ENCODE measurements around the gene IL20RB. TPM values are rescaled to one million over a fixed set of nuclear protein-coding genes. Genes with fewer than 3 reads are reported as not detected.
"Not testable (repeated sequence)": the region's sequence is repeated elsewhere in the genome, so short reads cannot be mapped to it uniquely, and the experiment has no call there.

Gene IL20RB
- total RNA-seq, 1 donor: 2.2 TPM

DNA sequence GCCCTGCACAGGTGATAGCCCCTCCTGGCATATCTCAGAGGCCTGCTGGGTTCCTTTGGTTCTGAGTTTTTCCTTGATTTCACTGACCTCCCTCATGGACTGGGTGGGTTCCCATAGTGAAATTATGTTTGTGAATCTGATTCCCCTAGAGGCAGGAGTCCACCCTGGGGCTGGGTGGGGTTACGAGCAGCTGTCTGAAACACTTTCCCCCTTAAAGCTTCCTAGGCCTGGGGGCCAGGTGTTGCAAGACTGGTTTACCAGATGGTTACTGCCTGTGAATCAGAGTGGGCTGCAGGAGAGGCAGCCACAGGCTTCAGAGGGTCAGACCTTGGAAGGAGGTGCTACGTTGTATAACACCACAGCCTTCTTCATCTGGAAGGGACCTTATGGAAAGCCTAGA lies 34.3 kb downstream of the IL20RB start:
- H3K4me3 ChIP-seq (ENCODE audit: low read depth, low read length): no peak overlapping the region
- no peak for DNase-seq (ENCODE audit: low read depth)
- no peak for TF ChIP-seq CTCF (IDR thresholded peaks at IDR 0.05; ENCODE audit: insufficient read depth, low read depth, low read length)

DNA sequence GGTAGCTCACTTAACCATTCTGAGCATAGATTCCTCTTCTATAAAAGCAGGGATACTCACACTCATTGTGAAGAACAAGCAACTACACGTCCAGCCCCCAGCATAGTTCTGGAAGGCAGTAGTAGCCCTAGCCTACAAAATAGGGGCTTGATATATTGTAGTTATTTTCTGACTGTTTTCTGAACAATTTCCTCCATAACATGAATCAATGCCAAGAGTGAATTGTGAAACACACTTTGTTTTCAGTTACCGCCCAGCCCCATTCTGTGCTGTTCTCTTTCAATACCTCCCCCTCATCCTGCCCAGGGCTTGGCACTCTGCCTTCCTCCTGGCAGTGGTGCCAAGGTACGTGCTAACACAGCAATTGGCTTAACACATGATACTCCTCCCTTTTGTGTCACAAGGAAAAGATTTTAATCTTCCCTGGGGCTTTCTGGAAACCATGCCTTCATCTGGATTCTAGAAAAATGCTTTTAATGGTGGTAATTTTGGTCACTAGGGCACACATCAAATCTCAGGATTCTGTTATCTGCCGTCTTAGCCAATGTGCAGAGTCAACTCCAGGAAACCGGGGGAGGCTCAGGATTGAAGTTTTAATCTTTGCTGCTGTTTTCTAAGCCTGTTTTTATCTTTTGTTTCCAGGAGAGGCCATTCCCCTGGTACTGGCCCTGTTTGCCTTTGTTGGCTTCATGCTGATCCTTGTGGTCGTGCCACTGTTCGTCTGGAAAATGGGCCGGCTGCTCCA lies 37.2 kb downstream of the IL20RB start:
- TF ChIP-seq CTCF (IDR thresholded peaks at IDR 0.05; ENCODE audit: insufficient read depth, low read depth, low read length): no peak
- H3K4me3 ChIP-seq (ENCODE audit: low read depth, low read length): no peak overlapping the region
- DNase-seq (ENCODE audit: low read depth): peak; percentile 79

DNA sequence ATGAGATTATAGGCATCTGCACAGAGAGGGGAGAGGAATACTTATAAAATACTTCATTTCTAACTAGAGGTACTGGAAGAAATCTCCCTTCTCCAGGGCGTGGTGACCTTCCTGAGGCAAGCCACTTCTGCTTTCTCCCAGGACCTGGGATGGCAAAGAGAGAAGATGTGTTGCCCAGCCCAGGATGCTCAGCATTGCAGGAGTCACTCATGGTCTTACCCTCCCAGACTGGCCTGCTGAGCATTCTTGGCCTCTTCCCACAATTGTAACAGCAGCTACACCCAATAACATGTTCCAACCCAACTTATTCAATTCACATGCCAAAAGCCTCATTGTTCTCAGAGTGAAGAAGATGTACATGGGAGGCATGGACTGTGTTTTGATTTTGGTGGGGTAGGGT lies 37.9 kb downstream of the IL20RB start:
- no peak for DNase-seq (ENCODE audit: low read depth)
- H3K4me3 ChIP-seq (ENCODE audit: low read depth, low read length): no peak overlapping the region
- TF ChIP-seq CTCF (IDR thresholded peaks at IDR 0.05; ENCODE audit: insufficient read depth, low read depth, low read length): no peak

DNA sequence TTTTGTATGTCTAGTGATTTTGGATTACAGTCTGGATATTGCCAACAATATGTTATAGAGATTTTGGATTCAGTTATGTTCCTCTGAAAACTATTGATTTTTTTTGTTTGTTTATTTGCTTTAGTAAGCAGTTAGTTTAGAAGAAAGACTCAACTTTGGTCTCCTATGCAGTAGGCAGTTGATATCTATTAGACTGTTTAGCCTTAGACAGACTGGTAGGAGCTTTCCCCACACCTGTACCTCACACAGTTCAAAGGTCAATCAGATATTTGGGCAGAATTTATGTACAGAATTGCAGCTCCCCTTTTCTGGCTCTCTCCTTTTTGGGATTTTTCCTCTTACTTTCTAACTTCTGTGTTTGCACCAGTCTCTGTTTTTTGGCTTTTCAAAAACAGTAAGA lies 42.3 kb downstream of the IL20RB start:
- TF ChIP-seq CTCF (IDR thresholded peaks at IDR 0.05; ENCODE audit: insufficient read depth, low read depth, low read length): no peak
- no peak for DNase-seq (ENCODE audit: low read depth)
- H3K4me3 ChIP-seq (ENCODE audit: low read depth, low read length): no peak overlapping the region

DNA sequence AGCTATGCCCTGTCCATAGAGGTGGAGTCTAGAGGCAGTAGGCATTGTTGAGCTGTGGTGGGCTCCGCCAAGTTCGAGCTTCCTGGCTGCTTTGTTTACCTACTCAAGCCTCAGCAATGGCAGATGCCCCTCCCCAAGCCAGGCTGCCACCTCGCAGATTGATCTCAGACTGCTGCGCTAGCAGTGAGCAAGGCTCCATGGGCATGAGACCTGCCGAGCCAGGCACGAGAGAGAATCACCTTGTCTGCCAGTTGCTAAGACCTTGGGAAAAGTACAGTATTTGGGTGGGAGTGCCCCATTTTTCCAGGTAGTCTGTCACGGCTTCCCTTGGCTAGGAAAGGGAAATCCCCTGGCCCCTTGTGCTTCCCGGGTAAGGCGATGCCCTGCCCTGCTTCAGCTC lies 49.6 kb downstream of the IL20RB start:
- not testable (repeated sequence) for H3K4me3 ChIP-seq (ENCODE audit: low read depth, low read length); DNase-seq (ENCODE audit: low read depth)

GRCh38 chr3:137008131-137008530 lies 50.3 kb downstream of the IL20RB start:
- DNase-seq (ENCODE audit: low read depth): no peak
- no peak overlapping the region for H3K4me3 ChIP-seq (ENCODE audit: low read depth, low read length)
- no peak for TF ChIP-seq CTCF (IDR thresholded peaks at IDR 0.05; ENCODE audit: insufficient read depth, low read depth, low read length)

DNA sequence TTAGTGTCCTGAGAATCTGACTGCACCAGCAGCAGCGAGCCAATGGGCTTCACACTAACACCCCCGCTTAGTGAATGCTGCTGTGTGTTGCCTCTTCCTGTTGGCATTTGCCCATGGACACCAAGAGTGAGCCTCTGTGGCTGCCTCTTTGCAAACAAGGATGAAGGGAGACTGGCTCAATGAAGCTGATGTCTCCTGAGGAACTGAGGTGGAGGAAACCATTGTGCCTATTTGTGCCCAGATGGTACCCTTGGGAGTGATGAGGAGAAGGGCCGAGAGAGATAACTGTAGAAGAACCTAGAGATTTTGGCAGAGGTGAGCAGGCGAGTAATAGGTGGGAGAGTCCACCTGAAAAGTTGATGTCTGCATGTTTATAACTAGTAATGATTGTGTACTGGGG lies 51.2 kb downstream of the IL20RB start:
- H3K4me3 ChIP-seq (ENCODE audit: low read depth, low read length): no peak overlapping the region
- DNase-seq (ENCODE audit: low read depth): no peak
- no peak for TF ChIP-seq CTCF (IDR thresholded peaks at IDR 0.05; ENCODE audit: insufficient read depth, low read depth, low read length)

Measured in fibroblast of villous mesenchyme (primary cell).